Raji (cell line): ENCODE data around the gene TNRC6A.

ENCODE experiments used
- POLR2A ChIP-seq: IDR thresholded peaks from 2 replicates; pipeline ENCODE4 v1.6.1; 2011; ENCODE audit warnings: low read depth, low read length, control low read depth; ENCODE audit not compliant: insufficient read depth

Gene TNRC6A

DNA sequence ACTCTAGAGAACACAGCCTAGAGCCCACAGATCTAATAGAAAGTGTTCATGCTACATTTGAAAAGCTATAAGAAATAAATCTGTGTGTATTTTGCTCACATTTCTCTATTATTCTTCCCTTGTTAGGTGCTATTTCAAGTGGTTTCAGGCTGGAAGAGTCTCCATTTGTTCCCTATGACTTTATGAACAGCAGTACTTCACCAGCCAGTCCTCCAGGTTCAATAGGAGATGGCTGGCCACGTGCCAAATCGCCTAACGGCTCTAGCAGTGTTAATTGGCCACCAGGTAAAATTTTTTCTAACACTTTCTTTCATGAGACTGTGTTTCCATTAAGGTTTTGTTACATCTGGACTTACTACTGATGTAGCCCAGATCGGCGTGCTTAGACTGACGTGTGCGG, 85.6 kb downstream of the TNRC6A start:
- no peak for TF ChIP-seq POLR2A

DNA sequence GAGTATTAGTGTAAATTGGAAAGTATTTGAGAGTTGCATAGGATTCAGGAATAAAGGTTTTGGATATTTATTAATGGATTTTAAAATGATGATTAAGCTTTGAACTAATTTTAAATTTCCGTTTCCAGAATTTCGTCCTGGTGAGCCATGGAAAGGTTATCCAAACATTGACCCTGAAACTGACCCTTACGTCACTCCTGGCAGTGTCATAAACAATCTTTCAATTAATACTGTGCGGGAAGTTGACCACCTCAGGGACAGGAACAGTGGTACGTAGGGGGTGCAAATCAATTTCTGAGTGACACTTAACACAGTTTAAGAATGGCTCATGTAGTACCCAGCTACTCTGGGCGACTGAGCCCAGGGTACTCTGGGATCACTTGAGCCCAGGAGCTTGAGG, 87.2 kb downstream of the TNRC6A start:
- TF ChIP-seq POLR2A: no peak

DNA sequence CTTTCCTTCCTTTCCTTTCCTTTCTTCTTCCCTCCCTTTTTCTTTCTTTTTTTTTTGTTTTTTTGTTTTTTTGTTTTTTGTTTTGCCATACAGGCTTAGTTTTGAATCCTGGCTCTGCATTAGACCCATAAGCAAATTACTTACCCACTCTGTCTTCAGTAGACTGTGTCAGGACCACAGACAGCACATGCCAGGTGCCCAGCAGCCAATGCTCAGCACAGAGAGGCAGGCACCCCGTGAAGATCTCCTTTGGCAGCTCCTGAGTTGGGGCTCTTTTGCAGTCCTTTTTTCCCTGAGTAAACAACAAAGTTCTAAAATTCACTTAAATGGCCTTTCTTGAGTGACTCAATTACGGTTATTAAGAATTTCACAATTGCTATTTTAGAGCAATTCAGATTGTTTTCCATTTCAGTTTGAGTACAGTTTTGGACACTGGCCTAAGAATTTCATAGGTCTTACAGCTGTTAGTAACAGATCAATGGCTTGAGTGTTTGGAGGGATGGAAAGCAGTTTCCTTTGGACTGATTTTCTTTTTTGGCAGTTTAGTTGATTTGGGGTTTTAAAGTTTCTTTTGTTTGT, 90.1 kb downstream of the TNRC6A start:
- TF ChIP-seq POLR2A: no peak

DNA sequence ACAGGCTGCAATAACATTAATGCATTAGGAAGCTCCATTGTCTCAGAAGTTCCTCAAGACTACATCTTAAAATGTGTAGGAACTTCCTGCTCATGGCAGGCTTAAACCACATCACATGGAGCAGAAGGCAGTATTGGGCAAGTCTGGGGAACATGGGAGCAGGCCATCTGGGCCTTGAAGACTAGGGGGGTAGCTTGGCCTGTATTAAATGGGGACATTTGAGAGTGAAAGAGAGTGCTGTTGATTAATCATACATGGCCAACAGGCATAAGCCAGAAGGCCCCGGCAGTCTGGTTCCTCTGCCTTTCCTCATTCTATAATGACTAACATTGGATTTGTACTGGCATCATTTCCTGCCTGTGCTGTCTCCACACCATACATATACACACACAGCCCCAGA, 91.1 kb downstream of the TNRC6A start:
- TF ChIP-seq POLR2A: no peak

DNA sequence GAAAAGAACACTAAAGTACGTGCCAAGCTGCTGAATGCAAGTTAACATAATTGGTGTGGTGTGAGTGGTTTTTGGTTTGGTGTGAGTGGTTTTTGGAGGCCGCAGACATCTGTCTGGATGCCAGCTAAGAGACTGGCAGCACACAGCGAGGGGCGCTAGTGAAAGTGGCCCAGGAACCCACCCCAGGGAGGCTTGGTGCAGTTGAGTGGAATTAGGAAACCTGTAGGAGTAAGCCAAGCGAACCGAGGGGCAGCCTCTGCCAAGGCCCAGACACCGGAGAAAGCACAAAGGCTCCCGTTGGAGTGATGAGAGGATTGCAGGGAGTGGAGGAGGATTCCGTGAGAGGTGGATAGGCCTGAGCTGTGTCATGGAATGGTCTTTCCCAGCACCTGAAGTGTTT, 91.7 kb downstream of the TNRC6A start:
- TF ChIP-seq POLR2A: no peak

DNA sequence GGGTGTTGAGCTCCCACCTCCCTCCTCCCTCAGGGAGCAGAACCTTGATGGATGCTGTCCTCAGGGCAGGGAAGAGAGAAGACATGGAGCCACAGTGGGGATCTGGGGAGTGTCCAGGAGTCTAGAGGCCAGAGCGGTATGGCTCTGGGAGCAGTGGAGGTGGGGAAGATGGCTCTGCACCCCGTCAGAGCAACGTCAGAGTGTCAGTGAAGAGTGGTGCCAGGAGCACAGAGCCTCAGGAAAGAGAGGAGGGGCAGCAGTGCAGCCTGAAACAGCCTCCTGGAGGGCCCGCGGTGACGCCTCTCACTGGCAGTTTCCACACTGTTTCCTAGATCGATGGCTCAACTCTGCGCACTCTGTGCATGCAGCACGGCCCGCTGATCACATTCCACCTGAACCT, 93.1 kb downstream of the TNRC6A start:
- TF ChIP-seq POLR2A: no peak

DNA sequence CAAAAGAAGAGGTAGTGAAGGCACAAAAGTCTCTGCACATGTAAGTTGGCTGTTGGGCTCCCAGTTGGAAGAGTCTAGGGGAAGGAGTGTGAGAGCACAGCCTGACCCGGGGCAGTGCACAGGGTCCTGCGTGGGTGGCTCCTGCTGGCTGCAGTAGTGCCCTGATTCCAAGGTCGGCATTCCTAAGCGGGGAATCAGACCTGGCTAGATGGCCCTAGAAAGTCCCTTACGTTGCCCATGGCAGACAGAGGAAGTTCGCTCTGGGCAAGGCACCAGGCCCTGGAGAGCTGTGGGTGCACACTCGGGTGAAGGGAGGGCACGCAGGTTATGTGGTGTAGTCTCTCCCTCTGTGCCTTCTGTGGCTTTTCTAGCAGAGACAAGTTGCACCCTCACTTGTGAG, 93.5 kb downstream of the TNRC6A start:
- no peak for TF ChIP-seq POLR2A

DNA sequence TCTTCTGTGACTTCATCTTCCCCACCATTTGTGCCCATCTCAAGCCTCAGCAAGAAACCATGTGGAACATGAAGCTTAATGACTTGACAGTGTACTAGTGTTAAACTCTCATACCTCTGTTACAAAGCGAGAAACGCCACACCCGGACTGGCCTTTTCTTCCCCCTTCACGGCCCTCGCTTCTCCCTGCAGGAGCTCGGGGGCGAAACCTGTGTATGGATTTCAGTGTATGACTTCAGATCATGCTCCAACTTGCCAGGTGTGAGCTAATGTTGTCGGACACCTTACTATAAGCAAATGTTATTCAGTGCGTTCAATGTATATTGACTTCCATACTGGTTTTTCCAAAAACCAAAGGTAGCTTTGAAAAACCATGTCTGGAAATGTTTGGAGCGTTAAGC, 96.2 kb downstream of the TNRC6A start:
- no peak for TF ChIP-seq POLR2A

DNA sequence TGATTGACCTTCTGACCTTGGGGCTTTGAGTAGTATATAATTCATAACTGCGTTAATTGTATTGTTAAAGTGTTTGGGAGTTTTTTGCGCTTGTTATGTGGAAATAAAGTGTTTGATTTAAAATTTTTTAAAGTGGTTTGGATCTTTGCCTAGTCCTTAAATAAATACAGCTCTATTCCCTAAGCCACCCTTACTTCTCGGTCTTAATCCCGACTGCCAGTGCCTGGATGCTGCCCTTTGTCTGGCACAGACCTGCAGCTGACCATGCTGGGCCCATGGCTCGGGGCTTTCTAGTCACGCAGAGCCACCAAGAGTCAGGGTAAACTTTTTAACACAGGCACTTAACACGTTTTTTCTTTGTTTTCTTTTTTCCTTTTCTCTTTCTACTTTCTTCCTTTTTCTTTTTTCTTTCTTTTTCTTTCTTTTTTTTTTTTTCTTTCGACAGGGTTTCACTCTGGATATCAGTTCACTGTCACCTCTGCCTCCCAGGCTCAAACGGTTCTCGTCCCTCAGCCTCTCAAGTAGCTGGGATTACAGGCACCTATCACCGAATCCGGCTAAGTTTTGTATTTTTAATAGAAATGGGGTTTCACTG, 96.7 kb downstream of the TNRC6A start:
- TF ChIP-seq POLR2A: no peak

DNA sequence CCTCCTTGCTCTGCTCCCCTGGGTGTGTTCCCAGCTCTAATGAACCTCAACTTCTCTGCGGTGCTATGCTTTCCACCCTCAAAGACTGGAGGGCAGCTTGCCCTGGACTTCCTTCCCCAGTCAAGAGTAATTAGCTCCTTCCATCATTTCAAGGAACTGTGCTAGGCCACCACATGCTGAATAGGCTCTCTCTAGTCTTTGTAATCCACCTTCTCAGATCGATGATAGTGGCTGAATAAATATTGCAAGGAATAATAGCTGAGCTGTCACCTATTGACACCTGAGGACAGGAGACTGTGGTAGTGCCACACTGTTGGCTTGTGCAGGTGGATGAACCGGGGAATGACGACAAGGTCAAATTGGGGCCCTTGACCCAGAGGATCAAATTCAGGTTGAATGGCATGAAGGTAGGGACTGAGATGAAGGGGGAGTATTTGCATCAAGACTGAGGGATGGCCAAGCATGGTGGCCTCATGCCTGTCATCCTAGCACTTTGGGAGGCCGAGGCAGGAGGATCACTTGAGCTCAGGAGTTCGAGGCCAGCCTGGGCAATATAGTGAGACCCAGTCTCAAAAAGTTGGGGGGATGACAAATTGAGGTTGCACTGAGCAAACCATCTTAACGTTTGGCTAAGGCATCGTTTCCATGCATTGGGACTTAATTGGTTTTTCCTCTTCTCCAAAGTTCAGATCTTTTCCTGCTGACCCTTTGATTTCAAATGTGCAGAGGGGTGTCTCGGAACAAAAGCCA, 97.5 kb downstream of the TNRC6A start:
- no peak for TF ChIP-seq POLR2A

DNA sequence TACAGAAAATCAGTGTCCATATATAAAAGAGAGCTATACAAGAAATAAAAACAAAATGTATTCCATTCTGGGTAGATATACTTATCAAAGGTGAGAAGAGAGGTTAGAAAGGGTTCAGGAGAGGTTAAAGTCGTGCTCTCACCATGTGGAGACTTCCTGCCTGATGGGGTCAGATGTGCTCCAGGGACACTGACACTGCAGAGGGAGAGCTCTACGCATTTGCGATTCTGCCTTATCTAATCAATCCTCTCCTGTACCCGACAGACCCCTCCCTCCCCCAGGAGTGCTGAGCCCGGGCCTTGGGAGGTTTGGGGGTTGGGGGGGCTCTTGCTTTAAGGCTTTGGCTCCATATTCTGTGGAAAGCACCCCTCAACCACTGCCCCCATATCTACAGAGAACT, 99.7 kb downstream of the TNRC6A start:
- no peak for TF ChIP-seq POLR2A

DNA sequence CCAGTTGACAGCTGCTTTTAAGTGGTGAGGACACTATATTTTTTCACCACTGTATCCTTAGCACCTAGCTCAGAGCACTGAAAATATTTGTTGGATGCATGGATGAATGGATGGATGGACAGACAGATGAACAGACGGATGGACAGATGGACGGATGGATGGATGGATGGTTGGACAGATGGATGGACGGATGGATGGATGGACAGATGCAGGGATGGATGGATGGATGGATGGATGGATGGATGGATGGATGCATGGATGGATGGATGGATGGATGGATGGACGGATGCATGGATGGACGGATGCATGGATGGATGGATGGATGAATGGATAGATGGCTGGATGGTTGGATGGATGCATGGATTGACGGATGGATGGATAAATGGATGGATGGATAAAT, 103.9 kb downstream of the TNRC6A start:
- TF ChIP-seq POLR2A: no peak

DNA sequence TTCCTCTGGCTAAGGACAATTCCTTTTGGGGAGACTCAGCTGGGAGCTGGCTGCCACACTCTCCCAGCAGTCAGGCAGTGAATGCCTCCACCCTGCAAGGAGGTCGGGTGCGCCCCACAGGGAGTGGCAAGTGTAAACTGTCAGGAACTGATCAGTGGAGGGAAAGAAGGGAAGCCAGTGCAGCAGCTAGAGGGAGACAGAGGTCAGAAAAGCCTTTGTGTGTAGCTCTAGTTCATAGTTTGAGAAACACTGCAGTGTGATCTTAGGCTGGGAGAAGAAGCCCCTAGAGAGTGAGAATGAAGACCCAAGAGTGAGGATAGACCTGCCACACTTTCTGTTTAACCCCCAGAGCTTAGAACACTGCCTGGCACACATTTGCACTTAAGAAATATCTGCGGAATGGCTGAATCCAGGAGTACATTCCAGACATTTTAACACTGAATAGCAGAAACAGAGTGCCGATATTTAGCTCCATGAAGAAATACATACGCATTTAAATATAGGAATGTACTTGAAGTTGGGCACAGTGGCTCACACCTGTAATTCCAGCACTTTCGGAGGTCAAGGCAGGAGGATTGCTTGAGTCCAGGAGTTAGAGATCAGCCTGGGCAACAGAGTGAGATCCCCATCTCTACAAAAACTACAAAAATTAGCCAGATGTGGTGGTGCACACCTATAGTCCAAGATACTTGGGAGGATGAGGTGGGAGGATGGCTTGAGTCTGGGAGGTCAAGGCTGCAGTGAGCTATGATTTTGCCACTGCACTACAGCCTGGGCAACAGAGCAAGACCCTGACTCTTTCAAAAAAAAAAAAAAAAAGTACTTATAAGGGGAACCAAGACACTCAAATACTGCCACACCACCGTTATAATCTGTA, 105.2 kb downstream of the TNRC6A start:
- TF ChIP-seq POLR2A: no peak

DNA sequence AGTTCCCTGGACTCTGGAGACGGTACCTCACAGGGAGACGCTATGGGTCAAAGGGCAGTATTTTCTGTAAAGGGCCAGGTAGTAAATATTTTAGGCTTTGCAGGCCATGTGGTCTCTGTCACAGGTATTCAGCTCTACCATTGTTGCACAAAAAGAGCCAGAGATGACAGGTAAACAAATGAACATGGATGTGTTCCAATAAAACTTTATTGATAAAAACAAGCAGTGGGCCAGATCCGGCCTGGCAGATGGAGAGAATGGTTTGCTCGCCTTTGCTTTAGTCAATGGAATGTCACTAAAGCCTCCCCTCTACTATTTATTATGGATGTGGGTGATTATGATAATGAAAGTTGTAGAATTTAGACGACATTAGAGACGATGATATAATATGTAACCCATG, 107.4 kb downstream of the TNRC6A start:
- no peak for TF ChIP-seq POLR2A

DNA sequence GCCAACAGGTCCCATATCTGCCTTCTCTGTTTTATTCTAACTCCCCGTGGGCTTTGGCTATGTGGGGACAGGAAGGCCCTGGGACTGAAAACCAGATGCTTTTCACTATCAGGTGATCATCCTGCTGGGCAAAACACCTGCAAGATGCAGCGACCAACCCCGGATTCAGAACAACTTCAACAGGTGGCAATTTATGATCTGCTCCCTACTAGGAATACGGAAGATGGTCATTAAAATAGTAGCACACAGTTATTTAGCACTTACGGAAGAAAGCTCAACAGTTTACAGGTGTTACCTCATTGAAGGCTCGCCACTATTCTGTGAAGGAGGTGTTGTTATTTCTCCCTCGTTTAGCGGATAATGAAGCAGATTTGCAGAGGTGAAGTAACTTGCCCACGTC, 108.5 kb downstream of the TNRC6A start:
- no peak for TF ChIP-seq POLR2A

DNA sequence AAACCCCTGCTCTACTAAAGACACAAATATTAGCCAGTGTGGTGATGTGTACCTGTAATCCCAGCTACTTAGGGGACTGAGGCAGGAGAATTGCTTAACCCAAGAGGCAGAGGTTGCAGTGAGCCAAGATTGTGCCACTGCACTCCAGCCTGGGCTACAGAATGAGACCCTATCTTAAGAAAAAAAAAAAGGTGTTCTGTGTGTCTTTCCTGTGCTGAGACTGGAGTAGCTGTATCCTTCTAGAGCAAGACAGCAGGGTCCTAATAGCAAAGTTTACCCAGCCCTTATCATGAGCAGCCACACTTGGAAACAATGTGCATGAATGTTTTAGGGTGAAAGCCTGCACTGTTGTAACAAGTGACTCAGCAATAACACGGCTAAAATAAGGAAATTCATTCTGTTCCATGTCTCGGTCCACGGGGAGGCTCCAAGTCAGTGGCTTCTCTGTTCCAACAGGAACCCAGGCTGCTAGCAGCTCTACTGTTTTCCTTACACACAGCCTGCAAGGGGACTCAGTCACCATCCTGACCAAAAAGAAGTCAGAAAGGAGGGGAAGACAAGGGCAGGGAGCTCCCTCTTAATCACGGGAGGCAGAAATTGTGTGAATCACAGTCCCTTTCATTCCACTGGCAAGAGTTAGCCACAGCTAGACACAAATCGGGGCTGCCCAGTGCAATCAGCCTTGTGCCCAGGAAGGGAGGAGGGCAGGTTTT, 109.3 kb downstream of the TNRC6A start:
- TF ChIP-seq POLR2A: no peak
